IPS DF 6.9 (cell line): ENCODE results near the gene LTK.

Experiments used
- DNase-seq: peaks from one replicate; pipeline ENCODE4 v3.0.0-alpha.2; 2013; ENCODE audit warnings: low read depth, low spot score
- H3K27ac ChIP-seq: one replicate; pipeline ENCODE4 v1.5.1; 2013; ENCODE audit warnings: low read length, control low read depth
- H3K27me3 ChIP-seq: 2 replicates; pipeline ENCODE4 v1.6.1; 2013; ENCODE audit warnings: mild to moderate bottlenecking, low read length; ENCODE audit not compliant: control insufficient read depth, insufficient read depth
- H3K36me3 ChIP-seq: 2 replicates; pipeline ENCODE4 v1.6.1; 2013; ENCODE audit warnings: low read length; ENCODE audit not compliant: control insufficient read depth, insufficient read depth
- H3K4me1 ChIP-seq: 2 replicates; pipeline ENCODE4 v1.6.1; 2013; ENCODE audit warnings: low read length; ENCODE audit not compliant: control insufficient read depth, insufficient read depth
- H3K4me3 ChIP-seq: 2 replicates; pipeline ENCODE4 v1.5.1; 2013; ENCODE audit warnings: mild to moderate bottlenecking, low read length
- H3K9me3 ChIP-seq: 2 replicates; pipeline ENCODE4 v1.6.1; 2013; ENCODE audit warnings: low read length, inconsistent platforms; ENCODE audit not compliant: control insufficient read depth, insufficient read depth
- WGBS: extraction: QIAGEN DNeasy Blood & Tissue Kit; methylation state at CpG from one replicate; pipeline ENCODE4 v1.1.7; 2013; ENCODE audit warnings: mixed read lengths, missing lambda C conversion rate; ENCODE audit not compliant: insufficient read length, insufficient coverage; 5-methylcytosine and 5-hydroxymethylcytosine counted together

Gene LTK

GRCh38 chr15:41510728-41511127 lies 2.9 kb downstream of the LTK start:
- WGBS = no CpG with 5 or more reads among the region's 7 CpGs
- Histone ChIP-seq H3K27ac (no peak overlapping the region), H3K4me3 (peak overlapping the region; percentile 29; the same call in 1 of the 2 replicates), H3K27me3 (peaks cover 34% of the 10 kb centered on the region), H3K36me3 (no peaks in the 10 kb centered on the region), H3K9me3 (no peaks in the 10 kb centered on the region), H3K4me1 (peaks cover 4% of the 10 kb centered on the region; the same call in 1 of the 2 replicates)
- DNase-seq = no peak

DNA sequence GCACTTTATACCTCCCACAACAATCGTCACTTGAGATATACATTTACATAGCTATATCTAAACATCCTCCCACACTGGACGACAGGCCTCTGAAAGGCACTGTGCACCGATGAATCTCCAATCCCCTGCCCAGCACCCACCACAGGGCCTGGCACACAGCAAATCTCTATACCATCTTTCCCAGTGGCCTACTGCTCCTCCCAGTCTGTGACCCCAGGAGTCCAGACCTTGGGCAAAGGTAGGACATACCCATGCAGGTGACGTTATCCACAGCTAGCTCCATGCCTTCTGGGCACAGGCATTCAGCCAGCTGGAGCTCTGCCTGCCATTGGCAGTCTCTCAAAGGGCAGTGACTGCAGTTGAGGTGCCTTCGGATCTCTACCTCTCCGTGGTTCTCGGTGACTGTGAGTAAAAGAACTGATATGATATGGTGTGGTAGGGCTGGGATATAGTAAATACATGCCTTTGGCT lies 5.8 kb downstream of the LTK start:
- DNase-seq = no peak
- no peak overlapping the region for H3K27ac ChIP-seq
- no peak overlapping the region for H3K4me3 ChIP-seq
- 100% methylated on average over 1 of the region's 7 CpGs for WGBS
- peaks cover 41% of the 10 kb centered on the region for H3K27me3 ChIP-seq
- H3K4me1 ChIP-seq = peaks cover 4% of the 10 kb centered on the region; the same call in 1 of the 2 replicates
- H3K9me3 ChIP-seq = no peaks in the 10 kb centered on the region
- no peaks in the 10 kb centered on the region for H3K36me3 ChIP-seq

DNA sequence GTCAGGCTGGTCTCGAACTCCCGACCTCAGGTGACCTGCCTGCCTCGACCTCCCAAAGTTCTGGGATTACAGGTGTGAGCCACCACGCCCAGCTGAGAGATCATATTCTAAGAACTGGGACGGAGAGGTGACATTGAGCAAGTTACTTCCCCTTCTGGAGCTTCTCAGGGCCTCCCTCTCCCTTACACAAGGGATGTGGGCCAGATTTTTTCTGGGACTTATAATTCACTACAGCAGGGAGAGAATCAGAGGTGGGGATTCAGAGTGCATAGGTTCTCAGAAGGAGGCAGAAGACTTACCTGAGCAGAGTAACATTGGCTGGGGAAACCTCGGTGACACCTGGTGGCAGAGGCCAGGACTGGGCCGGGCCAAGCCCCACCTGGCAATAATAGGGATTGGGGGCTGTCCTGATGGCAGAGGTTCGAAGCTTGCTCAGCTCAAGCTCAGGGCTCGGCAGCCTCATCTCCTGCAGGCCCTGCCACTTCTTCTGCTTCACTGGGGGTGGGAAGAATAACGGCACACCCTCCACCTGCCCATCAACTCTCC lies 6.8 kb downstream of the LTK start:
- Histone ChIP-seq H3K27ac (no peak overlapping the region), H3K9me3 (no peaks in the 10 kb centered on the region), H3K4me3 (no peak overlapping the region), H3K36me3 (no peaks in the 10 kb centered on the region), H3K4me1 (peaks cover 3% of the 10 kb centered on the region; the same call in 1 of the 2 replicates), H3K27me3 (peaks cover 41% of the 10 kb centered on the region)
- no CpG with 5 or more reads among the region's 10 CpGs for WGBS
- no peak for DNase-seq

DNA sequence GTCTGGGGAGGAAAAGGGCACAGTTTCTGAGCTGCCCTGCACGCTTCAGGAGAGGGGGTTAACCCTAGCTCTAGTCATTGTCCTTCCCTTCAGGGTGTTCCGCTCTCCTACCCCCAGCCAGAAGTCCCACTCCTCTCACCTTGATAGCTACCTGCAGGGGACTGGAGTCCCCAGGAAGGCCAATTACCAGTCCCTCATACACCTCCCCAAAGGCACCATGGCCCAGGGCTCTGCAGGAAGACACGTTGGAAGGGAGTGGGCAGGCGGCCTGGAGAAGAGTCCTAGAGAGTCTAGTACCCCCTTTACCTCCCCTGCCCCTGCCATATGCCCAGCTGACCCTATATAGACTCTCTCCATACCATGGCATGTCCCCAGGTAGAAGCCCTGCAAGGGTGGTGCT lies 7.9 kb downstream of the LTK start:
- H3K9me3 ChIP-seq = no peaks in the 10 kb centered on the region
- no peak overlapping the region for H3K4me3 ChIP-seq
- peaks cover 3% of the 10 kb centered on the region; the same call in 1 of the 2 replicates for H3K4me1 ChIP-seq
- WGBS = no CpG with 5 or more reads among the region's 4 CpGs
- no peak overlapping the region for H3K27ac ChIP-seq
- peaks cover 43% of the 10 kb centered on the region for H3K27me3 ChIP-seq
- no peaks in the 10 kb centered on the region for H3K36me3 ChIP-seq
- no peak for DNase-seq

DNA sequence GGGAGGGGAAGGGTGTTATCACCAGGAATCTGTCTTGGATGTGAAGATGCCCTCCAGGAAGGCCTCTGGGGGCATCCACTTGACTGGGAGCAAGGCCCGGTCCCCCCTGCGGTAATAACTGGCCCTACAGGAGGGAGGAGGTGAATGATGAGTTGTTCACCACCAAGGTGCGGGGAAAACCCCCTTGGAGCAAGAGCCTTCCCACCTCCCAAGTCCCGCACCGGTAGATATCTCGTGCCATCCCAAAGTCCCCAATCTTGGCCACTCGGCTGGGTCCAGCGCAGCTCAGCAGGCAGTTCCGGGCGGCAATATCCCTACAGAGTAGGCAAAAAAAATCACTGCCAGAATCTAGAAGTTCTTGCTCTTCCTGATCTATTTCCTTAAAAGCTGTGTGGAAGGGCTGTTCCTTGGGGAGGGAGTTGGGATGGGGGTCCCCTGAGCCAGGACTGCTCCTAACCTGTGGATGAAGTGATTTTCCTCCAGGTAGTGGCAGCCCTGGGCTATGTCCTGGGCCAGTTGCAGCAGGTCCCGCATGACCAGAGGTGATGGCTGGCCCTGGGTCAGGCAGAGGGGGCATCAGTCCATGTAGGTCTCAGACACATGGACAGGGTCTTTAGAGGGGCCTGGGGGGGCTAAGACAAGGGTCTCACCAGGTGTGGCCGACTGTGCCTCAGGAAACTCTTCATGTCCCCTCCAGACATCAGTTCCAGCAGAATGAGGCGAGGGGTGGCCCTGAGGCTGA lies 8.7 kb downstream of the LTK start:
- DNase-seq = no peak
- Histone ChIP-seq H3K27me3 (peaks cover 43% of the 10 kb centered on the region), H3K4me1 (peaks cover 3% of the 10 kb centered on the region; the same call in 1 of the 2 replicates), H3K4me3 (no peak overlapping the region), H3K9me3 (no peaks in the 10 kb centered on the region), H3K36me3 (no peaks in the 10 kb centered on the region), H3K27ac (no peak overlapping the region)
- no CpG with 5 or more reads among the region's 13 CpGs for WGBS

DNA sequence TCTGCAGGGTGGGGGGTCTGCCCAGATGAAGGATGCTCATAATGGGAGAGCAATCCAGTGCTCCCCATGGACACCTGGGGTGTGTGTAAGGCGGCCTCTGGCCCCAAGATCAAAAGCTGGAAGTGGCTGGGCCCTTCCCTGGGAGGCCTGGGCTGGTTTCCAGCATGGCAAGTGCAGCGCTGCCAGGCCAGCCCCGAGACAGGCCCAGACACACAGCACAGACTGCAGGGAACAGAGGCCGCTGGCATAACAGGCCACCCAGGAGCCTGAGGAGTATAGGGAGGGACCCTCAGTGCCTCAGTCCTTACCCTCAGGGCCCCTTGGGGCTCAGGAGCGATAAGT lies 10.0 kb downstream of the LTK start:
- Histone ChIP-seq H3K4me3 (no peak overlapping the region), H3K9me3 (no peaks in the 10 kb centered on the region), H3K36me3 (no peaks in the 10 kb centered on the region), H3K27ac (no peak overlapping the region), H3K27me3 (peaks cover 54% of the 10 kb centered on the region), H3K4me1 (peaks cover 3% of the 10 kb centered on the region)
- WGBS = no CpG with 5 or more reads among the region's 5 CpGs
- no peak for DNase-seq

- Histone ChIP-seq H3K27me3 (peaks cover 59% of the 10 kb centered on the region), H3K4me1 (peaks cover 3% of the 10 kb centered on the region), H3K4me3 (no peak overlapping the region), H3K9me3 (no peaks in the 10 kb centered on the region), H3K36me3 (no peaks in the 10 kb centered on the region), H3K27ac (no peak overlapping the region)
- WGBS = no CpG with 5 or more reads among the region's 54 CpGs
- no peak for DNase-seq
These were observed 10.6 kb downstream of the LTK start for GRCh38 chr15:41502795-41503668.

GRCh38 chr15:41501931-41502794 lies 11.5 kb downstream of the LTK start:
- H3K9me3 ChIP-seq = no peaks in the 10 kb centered on the region
- peaks cover 3% of the 10 kb centered on the region for H3K4me1 ChIP-seq
- no peak for DNase-seq
- H3K4me3 ChIP-seq = no peak overlapping the region; the same call in 1 of the 2 replicates
- WGBS = no CpG with 5 or more reads among the region's 64 CpGs
- no peak overlapping the region for H3K27ac ChIP-seq
- H3K36me3 ChIP-seq = no peaks in the 10 kb centered on the region
- H3K27me3 ChIP-seq = peaks cover 67% of the 10 kb centered on the region

GRCh38 chr15:41501191-41501917 lies 12.3 kb downstream of the LTK start:
- H3K4me3 ChIP-seq = peak overlapping the region; percentile 8; the same call in 1 of the 2 replicates

More at GRCh38 chr15:41501191-41501917, 12.3 kb downstream of the LTK start:
- no peaks in the 10 kb centered on the region for H3K9me3 ChIP-seq
- H3K27me3 ChIP-seq = peaks cover 75% of the 10 kb centered on the region
- H3K27ac ChIP-seq = no peak overlapping the region
- DNase-seq = no peak
- H3K4me1 ChIP-seq = peaks cover 3% of the 10 kb centered on the region
- no CpG with 5 or more reads among the region's 56 CpGs for WGBS
- no peaks in the 10 kb centered on the region for H3K36me3 ChIP-seq
